IPS-15b (cell line): ENCODE results near the gene PYCR2.

ENCODE experiments used
- H3K27me3 ChIP-seq: one replicate; pipeline ENCODE4 v1.6.1; 2013; ENCODE audit warnings: low read length; ENCODE audit not compliant: control insufficient read depth, insufficient read depth
- H3K36me3 ChIP-seq: one replicate; pipeline ENCODE4 v1.6.1; 2013; ENCODE audit warnings: low read length; ENCODE audit not compliant: control insufficient read depth, insufficient read depth
- H3K4me1 ChIP-seq: one replicate; pipeline ENCODE4 v1.6.1; 2013; ENCODE audit warnings: mild to moderate bottlenecking, low read length; ENCODE audit not compliant: control insufficient read depth, insufficient read depth
- H3K4me3 ChIP-seq: one replicate; pipeline ENCODE4 v1.5.1; 2013; ENCODE audit warnings: low read depth, low read length
- H3K9ac ChIP-seq: one replicate; pipeline ENCODE4 v1.6.1; 2013; ENCODE audit warnings: low read depth, mild to moderate bottlenecking, low read length
- H3K9me3 ChIP-seq: one replicate; pipeline ENCODE4 v1.6.1; 2013; ENCODE audit warnings: mild to moderate bottlenecking, low read length; ENCODE audit not compliant: control insufficient read depth, insufficient read depth

PYCR2 gene

DNA sequence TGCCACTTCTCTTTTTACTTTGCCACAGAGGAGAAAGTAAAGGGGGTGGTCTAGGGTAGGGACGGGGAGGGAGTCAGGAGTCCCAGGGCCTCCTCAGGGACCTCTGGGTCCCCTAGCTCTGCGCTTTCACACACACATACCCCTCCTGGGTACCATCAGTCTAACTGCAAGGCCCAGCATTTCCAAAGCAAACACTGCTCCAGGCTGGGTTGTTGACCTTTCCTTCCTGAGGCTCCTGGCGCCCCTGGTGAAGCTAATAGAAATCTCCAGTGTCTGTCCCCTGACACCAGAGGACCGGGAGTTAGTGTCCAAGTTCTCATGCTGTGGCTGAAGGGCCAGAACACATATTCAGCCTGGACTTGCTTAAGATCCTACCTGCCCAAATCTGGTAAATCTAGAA is 45.8 kb downstream of the PYCR2 start:
- no peaks in the 10 kb centered on the region for H3K9me3 ChIP-seq
- H3K4me1 ChIP-seq: peaks cover 14% of the 10 kb centered on the region
- H3K4me3 ChIP-seq: no peak overlapping the region
- H3K9ac ChIP-seq: no peak overlapping the region
- peaks cover 12% of the 10 kb centered on the region for H3K36me3 ChIP-seq
- no peaks in the 10 kb centered on the region for H3K27me3 ChIP-seq

DNA sequence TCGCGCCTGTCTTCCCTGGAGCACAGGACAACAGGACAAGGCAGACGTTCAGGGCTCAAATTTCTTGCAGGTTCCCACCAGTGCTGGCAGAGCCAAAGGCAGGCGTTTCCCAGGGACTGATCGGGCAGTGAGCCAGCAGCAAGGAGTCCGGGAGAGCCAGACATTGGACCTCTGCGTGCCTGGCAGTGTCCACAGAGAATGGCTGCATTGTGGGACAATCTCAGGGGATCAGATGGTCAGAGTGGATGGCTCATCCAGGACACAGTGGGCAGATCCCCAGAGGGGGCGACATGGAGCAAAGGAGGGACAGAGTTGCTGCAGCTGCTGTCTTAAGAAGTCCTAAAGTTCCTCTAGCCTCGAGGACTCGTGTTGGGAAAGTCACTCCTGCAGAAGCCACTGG is 46.5 kb downstream of the PYCR2 start:
- Histone ChIP-seq H3K36me3 (peaks cover 12% of the 10 kb centered on the region), H3K9me3 (no peaks in the 10 kb centered on the region), H3K27me3 (no peaks in the 10 kb centered on the region), H3K9ac (no peak overlapping the region), H3K4me3 (no peak overlapping the region), H3K4me1 (peaks cover 14% of the 10 kb centered on the region)

DNA sequence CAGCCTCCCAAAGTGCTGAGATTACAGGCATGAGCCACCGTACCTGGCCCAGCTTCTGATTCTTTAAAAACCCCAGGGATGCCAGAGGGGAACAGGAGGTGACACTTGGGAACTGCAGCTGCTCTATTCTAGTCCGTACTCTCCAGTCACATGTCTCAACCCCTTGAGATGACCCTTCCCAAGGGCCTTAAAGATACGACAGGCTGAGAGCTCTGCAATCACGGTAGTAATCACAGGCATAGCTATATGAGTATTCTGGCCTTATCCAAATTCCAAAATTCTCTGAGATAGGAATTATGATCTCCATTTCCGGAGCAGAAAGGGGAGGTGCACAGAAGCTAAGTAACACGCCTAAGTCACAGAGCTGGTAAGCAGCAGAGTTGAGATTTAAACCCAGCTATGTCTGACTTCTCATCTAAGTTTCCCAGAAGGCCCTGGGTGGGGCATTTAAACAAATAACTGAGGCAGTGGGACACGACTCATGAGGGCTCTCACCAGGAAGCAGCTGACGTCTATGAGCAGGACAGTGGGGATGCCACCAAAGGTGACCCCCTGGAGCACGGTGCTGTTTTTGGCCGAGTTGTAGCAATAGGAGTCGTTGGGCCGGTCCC is 47.0 kb downstream of the PYCR2 start:
- no peak overlapping the region for H3K9ac ChIP-seq
- H3K9me3 ChIP-seq: no peaks in the 10 kb centered on the region
- H3K4me3 ChIP-seq: no peak overlapping the region
- peaks cover 12% of the 10 kb centered on the region for H3K36me3 ChIP-seq
- H3K4me1 ChIP-seq: peaks cover 14% of the 10 kb centered on the region
- no peaks in the 10 kb centered on the region for H3K27me3 ChIP-seq

DNA sequence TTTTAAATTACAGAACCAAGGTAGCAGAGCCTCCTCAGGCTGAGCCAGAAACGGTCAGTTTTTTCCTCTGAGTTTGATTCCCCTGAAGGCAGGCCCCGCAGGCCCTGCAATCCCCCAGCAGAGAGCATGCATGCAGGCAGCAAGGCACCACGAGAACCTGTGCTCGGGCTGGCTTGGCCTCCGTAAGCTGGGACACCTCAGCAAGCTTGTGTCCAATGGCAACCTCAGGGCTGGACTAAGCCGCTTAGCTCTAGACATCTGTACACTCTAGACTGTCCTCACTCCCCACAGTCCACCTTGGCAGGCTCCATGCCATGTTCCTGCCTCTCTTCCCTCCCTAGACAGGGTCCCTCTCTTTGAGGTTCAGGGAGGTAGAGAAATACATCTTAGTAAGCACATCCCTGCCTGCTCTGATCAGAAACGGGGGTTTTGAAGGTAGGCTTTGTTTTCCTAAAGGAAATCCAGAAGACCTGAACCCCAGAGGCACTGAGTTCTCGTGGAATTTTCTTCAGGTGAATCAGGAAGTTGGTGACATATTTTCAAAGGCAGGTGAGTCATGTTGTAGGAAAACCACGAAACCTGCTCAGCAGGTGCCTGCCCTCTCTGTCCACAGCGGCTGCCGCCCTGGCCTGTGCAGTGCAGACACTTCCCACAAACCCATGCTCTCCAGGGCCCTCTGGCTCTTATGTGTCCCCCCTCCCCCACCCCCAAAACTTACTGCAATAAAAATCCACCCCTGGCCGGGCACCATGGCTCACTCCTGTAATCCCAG is 48.8 kb downstream of the PYCR2 start:
- Histone ChIP-seq H3K9ac (no peak overlapping the region), H3K4me3 (no peak overlapping the region), H3K36me3 (peaks cover 12% of the 10 kb centered on the region), H3K9me3 (no peaks in the 10 kb centered on the region), H3K27me3 (no peaks in the 10 kb centered on the region), H3K4me1 (peaks cover 2% of the 10 kb centered on the region)

DNA sequence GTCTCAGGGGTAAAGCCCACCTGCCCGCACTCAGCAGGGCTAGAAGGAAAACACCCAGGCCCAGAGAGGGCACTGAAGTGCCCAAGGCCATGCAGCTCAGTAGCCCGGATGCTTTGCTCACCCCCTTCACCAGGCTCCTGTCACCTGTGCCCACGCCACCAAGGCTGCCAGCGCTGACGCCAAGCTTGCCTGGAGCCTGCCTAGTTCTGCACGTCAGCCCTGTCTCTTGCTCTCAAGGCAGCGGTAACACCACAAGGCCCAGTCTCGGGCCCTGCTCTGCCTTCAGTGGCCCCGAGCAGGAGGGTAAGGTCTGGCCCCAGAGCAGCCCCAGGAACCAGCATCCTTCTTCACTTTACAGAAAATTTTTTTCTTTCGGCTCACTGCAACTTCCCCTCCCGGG is 49.6 kb downstream of the PYCR2 start:
- Histone ChIP-seq H3K4me3 (no peak overlapping the region), H3K27me3 (no peaks in the 10 kb centered on the region), H3K36me3 (peaks cover 12% of the 10 kb centered on the region), H3K9me3 (no peaks in the 10 kb centered on the region), H3K4me1 (no peaks in the 10 kb centered on the region), H3K9ac (no peak overlapping the region)

DNA sequence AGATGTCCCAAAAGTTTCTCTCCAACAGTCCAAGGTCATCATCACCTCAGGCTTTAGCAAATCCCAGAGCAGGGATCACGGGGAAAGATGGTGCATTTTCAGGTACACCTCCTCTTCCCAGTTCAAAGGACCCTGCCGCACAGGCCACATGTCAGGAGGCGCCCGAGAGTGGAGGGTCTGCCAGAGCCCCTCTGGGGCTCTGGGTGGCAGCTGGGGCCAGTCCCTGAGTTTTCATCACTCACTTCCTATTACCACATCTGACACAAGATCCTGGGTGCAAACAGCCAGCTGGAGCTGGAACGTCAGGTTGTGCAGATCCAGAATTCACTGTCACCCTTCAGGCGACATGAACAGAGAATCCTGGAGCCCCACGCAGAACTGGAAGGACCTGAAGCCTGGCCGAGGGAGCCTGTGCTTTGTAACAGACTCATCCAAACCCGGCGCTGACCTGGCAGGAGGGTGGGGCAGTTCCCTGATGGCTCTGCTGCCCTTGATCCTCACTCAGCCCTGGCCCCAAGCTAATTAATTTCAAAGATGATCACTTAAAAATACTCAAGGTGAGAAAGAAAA is 50.7 kb downstream of the PYCR2 start:
- Histone ChIP-seq H3K9me3 (no peaks in the 10 kb centered on the region), H3K36me3 (peaks cover 19% of the 10 kb centered on the region), H3K4me3 (no peak overlapping the region), H3K27me3 (no peaks in the 10 kb centered on the region), H3K9ac (no peak overlapping the region), H3K4me1 (no peaks in the 10 kb centered on the region)

DNA sequence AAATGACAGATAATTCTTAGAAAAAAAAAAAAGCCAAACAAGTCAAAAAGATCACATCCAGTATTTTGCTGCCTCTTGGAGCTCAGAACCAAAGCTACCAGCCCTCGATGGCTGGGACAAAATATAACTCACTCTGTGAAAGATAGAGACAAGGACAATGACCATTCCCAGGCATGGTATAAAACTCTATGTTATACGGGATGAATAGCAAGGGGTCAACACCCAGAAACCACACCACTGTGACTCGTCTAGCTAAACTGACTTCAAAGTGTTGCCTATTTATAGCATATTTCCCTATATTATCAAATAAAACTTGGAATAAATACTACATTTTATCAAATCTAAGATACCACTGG is 52.0 kb downstream of the PYCR2 start:
- H3K36me3 ChIP-seq: peaks cover 21% of the 10 kb centered on the region
- no peak overlapping the region for H3K9ac ChIP-seq
- H3K27me3 ChIP-seq: no peaks in the 10 kb centered on the region
- H3K9me3 ChIP-seq: no peaks in the 10 kb centered on the region
- H3K4me1 ChIP-seq: no peaks in the 10 kb centered on the region
- no peak overlapping the region for H3K4me3 ChIP-seq

DNA sequence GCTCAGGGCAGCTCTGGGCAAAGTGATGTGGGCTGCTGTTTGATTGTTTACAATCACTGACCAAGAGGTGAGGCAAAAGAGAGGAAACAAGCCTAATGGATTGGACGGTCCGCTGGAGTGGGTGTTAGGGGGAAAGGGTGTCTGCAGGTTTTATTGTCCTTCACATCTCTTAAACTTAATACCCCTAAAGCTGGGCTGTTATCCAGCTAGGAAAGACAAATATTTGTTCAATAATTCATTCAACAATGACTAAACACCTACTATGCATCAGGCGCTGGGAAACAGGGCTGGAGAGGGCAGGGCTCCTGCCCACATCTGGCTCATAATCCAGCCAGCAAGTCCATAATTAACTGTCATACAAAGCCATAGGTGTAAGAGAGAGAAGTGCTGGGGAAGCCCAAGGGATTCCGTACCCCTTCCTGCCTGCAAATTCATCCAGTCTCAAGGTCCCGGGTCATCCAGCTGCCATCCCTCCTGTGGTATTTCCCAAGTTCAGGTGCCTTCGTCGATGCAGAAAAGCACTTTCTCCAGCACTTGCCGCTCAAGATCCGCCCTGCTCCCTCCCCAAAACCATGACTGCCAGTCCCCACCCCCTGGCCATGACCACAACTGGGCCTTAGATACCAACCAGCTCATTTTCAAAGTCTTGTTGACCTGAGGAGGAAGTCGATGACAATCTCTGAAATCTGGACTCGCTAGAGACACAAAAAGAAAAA is 52.5 kb downstream of the PYCR2 start:
- Histone ChIP-seq H3K9me3 (no peaks in the 10 kb centered on the region), H3K27me3 (no peaks in the 10 kb centered on the region), H3K4me3 (no peak overlapping the region), H3K4me1 (no peaks in the 10 kb centered on the region), H3K9ac (no peak overlapping the region), H3K36me3 (peaks cover 26% of the 10 kb centered on the region)

DNA sequence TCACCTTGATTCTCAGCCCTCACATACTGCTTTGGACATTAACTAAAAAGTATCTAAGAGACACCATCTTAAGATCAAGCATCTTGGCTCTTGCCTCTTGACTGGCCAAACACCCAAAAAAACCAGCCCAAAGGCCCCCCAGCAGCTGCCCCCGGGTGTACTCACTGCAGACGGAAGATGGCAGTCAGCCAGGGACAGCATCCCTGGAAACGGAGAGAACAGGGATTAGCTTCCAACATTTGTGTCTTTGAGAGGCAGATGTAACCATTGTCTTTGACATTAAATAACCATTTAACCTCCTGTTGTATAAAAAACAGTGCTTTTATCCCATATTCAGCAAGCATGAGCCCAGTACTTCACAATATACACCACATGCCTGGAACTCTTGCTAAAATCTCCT is 53.1 kb downstream of the PYCR2 start:
- Histone ChIP-seq H3K36me3 (peaks cover 27% of the 10 kb centered on the region), H3K9ac (no peak overlapping the region), H3K4me3 (no peak overlapping the region), H3K4me1 (no peaks in the 10 kb centered on the region), H3K27me3 (no peaks in the 10 kb centered on the region), H3K9me3 (no peaks in the 10 kb centered on the region)
